Sigmoid colon (tissue), 4 donors: Measurements from ENCODE around the gene CACNA1D.
A peak's percentile ranks its signal among the peaks of the same experiment; 100 is the strongest.

Experiments used
- POLR2A ChIP-seq, 2 donors: fragments of 450-650 bp; IDR thresholded peaks; one replicate each; pipeline ENCODE4 v1.6.1; 2016; ENCODE audit warnings: antibody characterized with exemption in 2 of 2, mild to moderate bottlenecking in 2 of 2, moderate library complexity in 2 of 2
- POLR2AphosphoS5 ChIP-seq, 4 donors: sonication (generic); formaldehyde crosslinking; IDR thresholded peaks; one replicate each; pipeline ENCODE4 v1.6.1; 2017; ENCODE audit warnings: antibody characterized with exemption in 4 of 4
- TF ChIP-seq, protein P1 (sequence below), 4 experiments: fragments of 450-650 bp in 3 of 4; fragments of 200-600 bp in 1 of 4; IDR thresholded peaks; one replicate each; pipeline ENCODE4 v1.5.1; 2016 to 2019; ENCODE audit warnings: antibody characterized with exemption in 4 of 4, mild to moderate bottlenecking in 3 of 4, moderate library complexity in 2 of 4

GRCh38 chr3:53534676-53535400 is 40.4 kb downstream of the CACNA1D start:
- TF ChIP-seq, protein P1, sequence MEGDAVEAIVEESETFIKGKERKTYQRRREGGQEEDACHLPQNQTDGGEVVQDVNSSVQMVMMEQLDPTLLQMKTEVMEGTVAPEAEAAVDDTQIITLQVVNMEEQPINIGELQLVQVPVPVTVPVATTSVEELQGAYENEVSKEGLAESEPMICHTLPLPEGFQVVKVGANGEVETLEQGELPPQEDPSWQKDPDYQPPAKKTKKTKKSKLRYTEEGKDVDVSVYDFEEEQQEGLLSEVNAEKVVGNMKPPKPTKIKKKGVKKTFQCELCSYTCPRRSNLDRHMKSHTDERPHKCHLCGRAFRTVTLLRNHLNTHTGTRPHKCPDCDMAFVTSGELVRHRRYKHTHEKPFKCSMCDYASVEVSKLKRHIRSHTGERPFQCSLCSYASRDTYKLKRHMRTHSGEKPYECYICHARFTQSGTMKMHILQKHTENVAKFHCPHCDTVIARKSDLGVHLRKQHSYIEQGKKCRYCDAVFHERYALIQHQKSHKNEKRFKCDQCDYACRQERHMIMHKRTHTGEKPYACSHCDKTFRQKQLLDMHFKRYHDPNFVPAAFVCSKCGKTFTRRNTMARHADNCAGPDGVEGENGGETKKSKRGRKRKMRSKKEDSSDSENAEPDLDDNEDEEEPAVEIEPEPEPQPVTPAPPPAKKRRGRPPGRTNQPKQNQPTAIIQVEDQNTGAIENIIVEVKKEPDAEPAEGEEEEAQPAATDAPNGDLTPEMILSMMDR (IDR thresholded peaks at IDR 0.05) = no peak
- TF ChIP-seq POLR2A (IDR thresholded peaks at IDR 0.05) (no peak), POLR2AphosphoS5 (IDR thresholded peaks at IDR 0.05) (peak in 1 of 4 donors; percentile 29)
